Loucy (cell line): ENCODE data around the gene PLXNA3.

Experiments
- EZH2phosphoT487 ChIP-seq: fragments of 200-600 bp; IDR thresholded peaks from 2 replicates; pipeline ENCODE4 v1.6.1; 2018; ENCODE audit warnings: antibody characterized with exemption, mild to moderate bottlenecking, moderate library complexity, borderline replicate concordance
- TF ChIP-seq, protein P1 (sequence below): fragments of 200-600 bp; sonication (generic); conservative IDR thresholded peaks from 2 replicates; pipeline ENCODE4 v1.5.1; 2014; ENCODE audit warnings: mild to moderate bottlenecking, antibody characterized with exemption, low read length

DNA sequence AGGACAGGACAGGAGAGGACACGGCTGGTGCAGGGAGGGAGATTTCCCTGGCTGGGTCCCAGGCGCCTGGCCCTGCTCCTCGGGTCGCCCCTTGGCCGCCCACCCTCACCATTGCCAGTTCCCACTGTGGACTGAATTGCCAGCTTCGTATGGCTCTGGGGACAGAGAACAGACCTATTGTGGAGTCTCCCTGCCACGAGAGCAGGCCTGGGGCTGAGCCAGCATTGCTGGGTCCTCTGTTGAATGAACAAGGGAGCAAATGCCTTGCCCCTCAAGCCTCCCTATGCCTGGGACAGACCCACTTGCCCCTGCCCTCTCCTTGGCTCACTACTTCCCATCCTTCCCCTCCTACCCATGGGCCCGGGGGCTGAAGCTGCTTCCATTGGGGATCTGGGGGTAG, 4.3 kb downstream of the PLXNA3 start:
- no peak for TF ChIP-seq EZH2phosphoT487
- TF ChIP-seq, protein P1, sequence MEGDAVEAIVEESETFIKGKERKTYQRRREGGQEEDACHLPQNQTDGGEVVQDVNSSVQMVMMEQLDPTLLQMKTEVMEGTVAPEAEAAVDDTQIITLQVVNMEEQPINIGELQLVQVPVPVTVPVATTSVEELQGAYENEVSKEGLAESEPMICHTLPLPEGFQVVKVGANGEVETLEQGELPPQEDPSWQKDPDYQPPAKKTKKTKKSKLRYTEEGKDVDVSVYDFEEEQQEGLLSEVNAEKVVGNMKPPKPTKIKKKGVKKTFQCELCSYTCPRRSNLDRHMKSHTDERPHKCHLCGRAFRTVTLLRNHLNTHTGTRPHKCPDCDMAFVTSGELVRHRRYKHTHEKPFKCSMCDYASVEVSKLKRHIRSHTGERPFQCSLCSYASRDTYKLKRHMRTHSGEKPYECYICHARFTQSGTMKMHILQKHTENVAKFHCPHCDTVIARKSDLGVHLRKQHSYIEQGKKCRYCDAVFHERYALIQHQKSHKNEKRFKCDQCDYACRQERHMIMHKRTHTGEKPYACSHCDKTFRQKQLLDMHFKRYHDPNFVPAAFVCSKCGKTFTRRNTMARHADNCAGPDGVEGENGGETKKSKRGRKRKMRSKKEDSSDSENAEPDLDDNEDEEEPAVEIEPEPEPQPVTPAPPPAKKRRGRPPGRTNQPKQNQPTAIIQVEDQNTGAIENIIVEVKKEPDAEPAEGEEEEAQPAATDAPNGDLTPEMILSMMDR, result no peak
